Measurements from ENCODE around the gene CT45A1. TPM values are rescaled to one million over a fixed set of nuclear protein-coding genes. Genes with fewer than 3 reads are reported as not detected.
"Not testable (repeated sequence)": the region's sequence is repeated elsewhere in the genome, so short reads cannot be mapped to it uniquely, and the experiment has no call there.

The CT45A1 gene
- total RNA-seq, 2 experiments from 2014 or later = not detected

DNA sequence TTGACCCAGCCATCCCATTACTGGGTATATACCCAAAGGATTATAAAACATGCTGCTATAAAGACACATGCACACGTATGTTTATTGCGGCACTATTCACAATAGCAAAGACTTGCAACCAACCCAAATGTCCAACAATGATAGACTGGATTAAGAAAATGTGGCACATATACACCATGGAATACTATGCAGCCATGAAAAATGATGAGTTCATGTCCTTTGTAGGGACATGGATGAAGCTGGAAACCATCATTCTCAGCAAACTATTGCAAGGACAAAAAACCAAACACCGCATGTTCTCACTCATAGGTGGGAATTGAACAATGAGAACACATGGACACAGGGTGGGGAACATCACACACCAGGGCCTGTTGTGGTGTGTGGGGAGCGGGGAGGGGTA is 31.3 kb downstream of the CT45A1 start:
- H3K36me3 Mint-ChIP-seq (ENCODE audit: low read depth); CTCF ChIA-PET; DNase-seq; H3K4me1 Mint-ChIP-seq; H3K9me3 Mint-ChIP-seq (ENCODE audit: low read depth); POLR2A ChIA-PET; H3K4me3 Mint-ChIP-seq; H3K27me3 Mint-ChIP-seq; H3K27ac Mint-ChIP-seq; ATAC-seq; intact Hi-C loops (cut with DNase I, micrococcal nuclease): not testable (repeated sequence)

DNA sequence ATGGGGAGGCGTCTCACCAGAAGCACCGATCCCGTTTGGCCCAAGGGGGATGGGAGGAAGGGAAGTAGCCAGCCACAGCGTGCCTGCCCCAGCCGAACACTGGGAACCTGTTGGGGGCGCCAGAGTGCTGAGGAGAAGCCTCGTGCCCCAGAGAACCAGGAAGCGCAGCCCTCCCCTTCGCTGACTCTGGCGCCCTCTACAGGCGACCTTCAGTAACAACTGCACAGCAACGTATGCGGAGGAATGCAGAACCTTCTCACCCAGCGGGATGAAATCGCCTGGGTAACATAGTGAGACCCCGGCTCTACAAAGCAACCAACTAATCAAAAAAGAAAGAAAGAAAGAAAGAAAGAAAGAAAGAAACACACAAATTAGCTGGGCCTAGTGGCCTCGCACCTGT is 54.7 kb downstream of the CT45A1 start, which contains the start of gene CT45A3:
Gene CT45A3, minus strand, starts transcription at position 101 of the 400 bp plus-strand sequence. CDS start 3,747 bp downstream, outside the sequence.
- H3K27ac Mint-ChIP-seq; H3K4me1 Mint-ChIP-seq; ATAC-seq; H3K4me3 Mint-ChIP-seq; intact Hi-C loops (cut with DNase I, micrococcal nuclease); H3K27me3 Mint-ChIP-seq; H3K36me3 Mint-ChIP-seq (ENCODE audit: low read depth); H3K9me3 Mint-ChIP-seq (ENCODE audit: low read depth); DNase-seq; CTCF ChIA-PET; POLR2A ChIA-PET: not testable (repeated sequence)

Other genes with a start within 250 kb of the CT45A1 start
- 10 to 100 TPM; 24.1 to 26.0 TPM for gene INTS6L, start 193.0 kb upstream of the CT45A1 start, total RNA-seq
- not detected for gene CT45A3, start 54.6 kb downstream of the CT45A1 start, total RNA-seq
- gene CT45A5, start 71.9 kb downstream of the CT45A1 start, total RNA-seq = not detected
- gene CT45A6, start 89.1 kb downstream of the CT45A1 start, total RNA-seq = not detected
- gene CT45A2, start 106.4 kb downstream of the CT45A1 start, total RNA-seq = not detected
- not detected for gene CT45A7, start 123.6 kb downstream of the CT45A1 start, total RNA-seq
- not detected for gene CT45A8, start 140.9 kb downstream of the CT45A1 start, total RNA-seq
- gene CT45A9, start 158.2 kb downstream of the CT45A1 start, total RNA-seq = not detected
- not detected for gene CT45A10, start 179.8 kb downstream of the CT45A1 start, total RNA-seq
- not detected for gene SAGE1, start 180.1 kb downstream of the CT45A1 start, total RNA-seq